HG03460 (cell line): ENCODE results near the gene CTSK.
A peak's percentile ranks its signal among the peaks of the same experiment; 100 is the strongest.
"Not testable (repeated sequence)": the region's sequence is repeated elsewhere in the genome, so short reads cannot be mapped to it uniquely, and the experiment has no call there.

Source experiments
- ATAC-seq: cut with Tn5 transposase; IDR thresholded peaks from one replicate; pipeline ENCODE4 v1.9.1; 2021; ENCODE audit not compliant: unreplicated experiment

Gene CTSK

DNA sequence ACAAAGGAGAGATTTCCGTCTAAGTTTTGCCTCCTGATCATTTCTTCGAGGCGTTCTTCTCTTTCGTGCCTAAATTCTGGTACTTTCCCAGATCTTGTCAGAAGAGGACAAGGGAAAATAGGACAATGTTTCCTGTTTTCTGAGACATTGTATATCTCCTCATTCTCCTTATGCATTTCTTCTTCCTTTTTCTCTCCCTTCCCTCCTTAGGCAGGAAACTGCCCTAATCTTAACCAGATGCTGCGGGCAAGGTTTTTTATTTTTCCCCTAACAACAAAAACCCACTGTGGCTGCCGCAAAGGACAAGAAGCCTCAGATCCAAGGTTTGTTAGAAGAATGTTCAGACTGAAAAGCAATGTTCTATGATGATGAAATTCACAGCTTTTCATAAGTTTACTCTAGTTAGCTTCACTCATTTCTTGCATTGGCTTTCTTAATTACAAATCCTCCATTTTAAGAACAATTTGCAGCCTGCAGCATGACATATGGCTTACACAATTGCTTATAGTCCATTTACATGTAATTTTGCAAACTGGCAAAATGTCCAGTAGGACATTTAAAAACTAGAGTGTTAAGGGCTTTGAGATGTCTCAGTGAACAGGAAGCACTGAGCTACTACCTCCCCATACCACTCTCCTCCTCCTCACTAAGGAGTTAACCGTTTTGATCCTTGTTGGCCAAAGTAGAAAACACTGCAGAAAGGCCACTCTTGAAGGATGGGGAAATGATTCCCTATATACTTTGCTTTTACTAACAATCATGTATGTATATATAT is 624 bp downstream of the CTSK start:
- no peak for ATAC-seq

GRCh38 chr1:150805899-150806298 is 2.2 kb downstream of the CTSK start:
- ATAC-seq: no peak

DNA sequence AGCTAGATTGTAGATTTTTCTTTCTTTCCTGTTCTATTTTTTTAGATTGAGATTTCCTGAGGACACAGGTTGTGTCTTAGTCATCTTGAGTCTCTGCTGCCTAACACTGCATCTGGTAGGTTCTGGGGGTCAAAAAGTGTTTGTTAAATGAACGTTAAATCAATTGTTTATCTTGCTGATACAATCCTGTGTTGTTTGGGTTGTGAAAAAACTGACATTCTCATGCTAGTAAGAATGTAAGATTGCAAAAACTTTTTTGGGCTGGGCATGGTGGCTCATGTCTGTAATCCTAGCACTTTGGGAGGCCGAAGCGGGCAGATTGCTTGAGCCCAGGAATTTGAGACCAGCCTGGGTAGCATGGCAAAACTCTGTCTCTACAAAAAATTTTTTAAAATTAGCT is 3.4 kb downstream of the CTSK start:
- ATAC-seq: no peak

GRCh38 chr1:150799089-150799488 is 9.0 kb downstream of the CTSK start:
- ATAC-seq: no peak

GRCh38 chr1:150798525-150798924 is 9.5 kb downstream of the CTSK start:
- no peak for ATAC-seq

DNA sequence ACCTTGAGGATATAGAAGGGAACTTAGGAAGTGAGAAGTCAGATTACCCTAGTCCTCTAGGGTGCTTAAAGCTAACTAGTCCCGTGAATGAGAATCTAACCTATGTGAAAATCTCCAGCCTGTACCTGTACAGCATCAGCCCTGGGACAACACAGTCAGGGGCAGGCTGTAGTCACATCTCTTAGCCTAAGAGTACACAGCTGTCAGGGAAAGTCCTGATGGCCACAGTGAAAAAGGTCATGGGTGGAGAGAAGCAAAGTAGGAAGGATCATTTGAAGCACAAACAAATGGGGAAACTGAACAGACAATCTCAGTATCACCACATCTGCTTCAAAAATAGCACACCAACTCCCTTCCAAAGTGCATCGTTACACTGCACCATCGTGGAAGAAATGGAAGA is 11.7 kb downstream of the CTSK start:
- no peak for ATAC-seq

DNA sequence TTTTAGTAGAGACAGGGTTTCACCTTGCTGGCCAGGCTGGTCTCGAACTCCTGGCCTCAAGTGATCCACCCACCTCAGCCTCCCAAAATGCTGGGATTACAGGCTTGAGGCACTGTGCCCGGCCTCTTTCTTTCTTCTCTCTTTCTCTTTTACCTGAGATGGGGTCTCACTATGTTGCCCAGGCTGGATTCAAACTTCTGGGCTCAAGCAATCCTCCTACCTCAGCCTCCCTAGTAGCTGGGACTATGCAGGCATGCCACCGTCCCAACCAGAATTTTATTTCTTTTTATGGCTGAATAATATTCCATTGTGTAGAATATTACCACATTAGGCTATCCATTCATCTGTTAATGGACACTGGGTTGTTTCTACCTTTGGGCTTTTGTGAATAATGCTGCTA is 14.3 kb downstream of the CTSK start:
- ATAC-seq: not testable (repeated sequence)

- no peak for ATAC-seq
Observed at GRCh38 chr1:150793221-150793620, 14.8 kb downstream of the CTSK start.

- no peak for ATAC-seq
Observed at GRCh38 chr1:150791585-150791984, 16.5 kb downstream of the CTSK start.

GRCh38 chr1:150789396-150789795 is 18.7 kb downstream of the CTSK start:
- no peak for ATAC-seq

- no peak for ATAC-seq
Observed at GRCh38 chr1:150788946-150789345, 19.1 kb downstream of the CTSK start.

DNA sequence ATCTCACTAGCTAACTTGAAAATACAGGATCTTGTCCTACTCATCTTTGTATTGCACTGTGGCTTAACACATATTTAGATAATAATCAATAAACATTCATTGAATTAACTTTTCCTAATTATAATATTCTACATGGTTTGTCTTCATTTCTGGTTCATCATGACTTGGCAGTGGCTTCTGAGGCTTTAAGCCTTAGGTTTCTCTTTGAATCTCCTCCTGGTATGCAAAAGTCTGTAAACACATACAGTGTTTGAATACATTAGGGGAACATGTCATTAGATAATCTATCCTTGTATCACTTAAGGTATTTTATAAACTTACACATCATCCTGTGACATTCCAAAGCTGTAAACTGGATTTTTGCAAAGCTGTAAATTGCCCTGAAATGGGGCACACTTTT is 20.6 kb downstream of the CTSK start:
- no peak for ATAC-seq

GRCh38 chr1:150780510-150780909 is 27.6 kb downstream of the CTSK start:
- ATAC-seq: no peak

DNA sequence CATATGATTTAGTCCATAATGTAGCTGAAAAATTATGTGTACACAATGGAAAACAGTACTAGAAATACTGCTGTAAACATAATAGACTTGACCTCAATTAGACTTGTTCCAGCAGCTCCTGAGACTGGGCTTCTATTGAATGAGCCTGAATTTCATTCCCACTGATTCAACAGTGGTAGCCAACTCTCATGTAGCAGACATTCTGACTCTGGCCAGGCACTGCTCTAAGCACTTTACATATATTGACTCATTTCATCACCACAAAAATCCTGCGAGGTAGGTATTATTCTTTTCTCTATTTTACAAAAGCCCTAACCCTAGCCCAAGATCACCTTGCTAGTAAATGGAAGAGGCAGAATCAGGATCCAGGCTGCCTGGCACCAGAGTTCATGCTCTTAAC is 29.7 kb downstream of the CTSK start:
- no peak for ATAC-seq

- ATAC-seq: no peak
Observed at GRCh38 chr1:150777544-150777943, 30.5 kb downstream of the CTSK start.

DNA sequence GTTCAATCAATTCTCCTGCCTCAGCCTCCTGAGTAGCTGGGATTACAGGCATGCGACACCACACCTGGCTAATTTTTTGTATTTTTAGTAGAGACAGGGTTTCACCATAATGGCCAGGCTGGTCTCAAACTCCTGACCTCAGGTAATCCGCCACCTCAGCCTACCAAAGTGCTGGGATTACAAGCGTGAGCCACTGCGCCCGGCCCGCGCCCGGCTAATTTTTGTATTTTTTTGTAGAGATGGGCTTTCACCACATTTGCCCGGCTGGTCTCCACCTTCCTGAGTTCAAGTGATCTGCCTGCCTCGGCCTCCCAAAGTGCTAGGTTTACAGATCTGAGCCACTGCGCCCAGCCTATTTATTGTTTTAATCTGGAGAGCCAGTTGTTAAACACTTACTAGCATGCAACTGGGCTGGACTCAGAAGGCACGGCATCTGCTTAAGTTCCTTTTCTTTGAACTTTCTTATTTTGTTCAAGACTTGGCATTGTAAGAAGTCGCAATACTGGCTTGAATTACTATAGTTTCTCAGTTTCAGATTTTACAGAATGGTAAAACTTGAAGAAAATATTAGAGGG is 32.0 kb downstream of the CTSK start:
- ATAC-seq: not testable (repeated sequence)

- no peak for ATAC-seq
Observed at GRCh38 chr1:150775276-150775675, 32.8 kb downstream of the CTSK start.

DNA sequence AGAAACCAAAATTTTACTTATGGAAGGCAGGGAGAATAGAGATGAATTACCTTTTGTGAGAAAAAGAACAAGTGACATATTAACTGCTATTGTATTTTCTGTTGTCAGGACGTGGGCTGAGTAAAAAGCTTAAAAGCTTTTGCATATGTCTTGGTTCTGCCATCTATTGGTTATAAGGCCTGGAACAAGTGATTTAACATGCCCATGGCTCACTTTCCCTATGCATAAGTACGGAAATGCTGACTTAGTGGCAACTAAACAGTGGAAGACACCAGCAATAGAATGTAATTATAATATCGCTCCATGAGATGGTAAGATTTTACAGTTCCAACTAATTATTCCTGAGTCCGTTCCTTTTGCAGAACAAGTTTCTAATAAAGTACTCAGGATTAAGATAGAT is 35.7 kb downstream of the CTSK start:
- ATAC-seq: no peak

GRCh38 chr1:150767704-150768103 is 40.4 kb downstream of the CTSK start:
- not testable (repeated sequence) for ATAC-seq

GRCh38 chr1:150765977-150766301 is 42.1 kb downstream of the CTSK start:
- not testable (repeated sequence) for ATAC-seq

GRCh38 chr1:150765296-150765976 is 42.6 kb downstream of the CTSK start, which contains the start of gene CTSS:
Gene CTSS (minus strand): TSS chr1:150765778. CDS start chr1:150764763, 1,015 bp downstream.
- ATAC-seq: peak; percentile 78

- no peak for ATAC-seq
Observed at GRCh38 chr1:150764617-150765101, 43.4 kb downstream of the CTSK start.
